GM10266 (cell line): ENCODE results near the gene PSMD1.
"Not testable (repeated sequence)": the region's sequence is repeated elsewhere in the genome, so short reads cannot be mapped to it uniquely, and the experiment has no call there.

ENCODE experiments used
- DNase-seq: peaks from one replicate; pipeline ENCODE4 v3.0.0; 2012; ENCODE audit errors: extremely low spot score
- CTCF ChIP-seq: IDR thresholded peaks from 2 replicates; pipeline ENCODE4 v1.5.1; 2012; ENCODE audit warnings: mild to moderate bottlenecking, low read depth; ENCODE audit not compliant: control insufficient read depth, insufficient read depth; ENCODE audit errors: missing control alignments

The PSMD1 gene

GRCh38 chr2:231012463-231012862 lies 44.2 kb upstream of the PSMD1 start:
- no peak for TF ChIP-seq CTCF
- DNase-seq: no peak

- TF ChIP-seq CTCF: no peak
- no peak for DNase-seq
Observed at GRCh38 chr2:231013820-231014219, 42.8 kb upstream of the PSMD1 start.

DNA sequence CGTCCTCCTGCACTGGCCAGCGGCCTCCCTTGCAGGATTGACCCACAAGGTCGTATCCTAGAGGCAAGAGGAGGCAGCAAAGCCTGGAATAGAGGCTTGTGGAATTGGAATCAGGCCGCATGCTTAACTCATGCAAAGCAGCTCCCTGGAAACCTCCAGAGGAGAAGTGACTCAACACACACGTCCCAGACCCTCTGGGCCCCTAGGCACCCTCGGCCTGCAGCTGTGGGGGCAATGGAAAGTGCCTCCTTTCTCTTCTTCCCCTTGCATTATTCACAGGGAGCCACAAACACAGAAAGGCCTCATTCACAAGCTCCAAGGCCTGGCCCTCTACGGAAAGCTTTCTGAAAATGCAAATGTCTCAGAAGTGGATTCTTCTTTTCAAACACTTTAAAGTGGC lies 41.2 kb upstream of the PSMD1 start:
- no peak for TF ChIP-seq CTCF
- DNase-seq: no peak

GRCh38 chr2:231015926-231016325 lies 40.7 kb upstream of the PSMD1 start:
- no peak for TF ChIP-seq CTCF
- no peak for DNase-seq

- no peak for DNase-seq
- no peak for TF ChIP-seq CTCF
Observed at GRCh38 chr2:231016566-231017230, 40.0 kb upstream of the PSMD1 start.

- no peak for TF ChIP-seq CTCF
- no peak for DNase-seq
Observed at GRCh38 chr2:231017231-231017598, 39.5 kb upstream of the PSMD1 start.

DNA sequence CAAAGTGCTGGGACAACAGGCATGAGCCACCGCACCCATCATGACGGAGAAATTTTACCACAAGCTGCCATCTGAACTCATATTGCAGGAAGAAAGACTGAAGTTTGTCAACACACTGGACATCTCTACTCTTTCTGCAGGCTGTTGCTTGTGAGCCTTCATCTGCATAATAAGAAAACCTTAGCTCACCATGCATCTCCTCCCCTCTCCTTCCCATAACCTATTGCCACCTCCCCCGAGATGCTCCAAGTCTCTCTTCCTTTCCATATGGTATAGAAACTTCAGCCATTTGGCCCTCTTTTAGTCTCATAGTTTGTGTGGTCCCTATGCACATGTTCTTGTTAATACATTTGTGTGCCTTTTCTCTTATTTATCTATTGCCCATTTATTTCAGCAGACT lies 38.5 kb upstream of the PSMD1 start:
- no peak for TF ChIP-seq CTCF
- no peak for DNase-seq

DNA sequence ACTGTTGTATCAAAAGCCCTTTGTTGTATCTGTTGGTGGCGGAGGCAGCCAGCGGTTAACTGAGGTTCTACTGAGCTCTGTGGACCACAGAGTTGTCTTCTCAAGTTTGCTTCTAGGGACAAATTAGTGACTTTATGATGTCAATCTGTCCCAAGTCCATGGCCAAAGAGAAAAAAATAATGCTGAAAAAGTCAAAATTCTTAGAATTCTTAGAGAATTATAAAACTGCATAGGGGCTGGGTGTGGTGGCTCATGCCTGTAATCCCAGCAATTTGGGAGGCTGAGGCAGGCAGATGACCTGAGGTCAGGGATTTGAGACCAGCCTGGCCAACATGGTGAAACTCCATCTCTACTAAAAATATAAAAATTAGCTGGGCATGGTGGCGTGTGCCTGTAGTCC lies 31.6 kb upstream of the PSMD1 start:
- not testable (repeated sequence) for DNase-seq
